Mesothelial cell of epicardium (in vitro differentiated cells): ENCODE measurements around the gene KCNH1. TPM values are rescaled to one million over a fixed set of nuclear protein-coding genes. Genes with fewer than 3 reads are reported as not detected.

Source experiments
- DNase-seq, 2 experiments: peaks; one replicate each; pipeline ENCODE4 v3.0.0; 2021; ENCODE audit warnings: low spot score in 2 of 2; ENCODE audit not compliant: unreplicated experiment in 2 of 2
- H3K27ac Mint-ChIP-seq: 2 replicates; pipeline ENCODE4 v1.8.0; 2021; ENCODE audit warnings: mixed read lengths
- H3K27me3 Mint-ChIP-seq: 2 replicates; pipeline ENCODE4 v1.8.0; 2021; ENCODE audit warnings: low read depth, mixed read lengths
- H3K36me3 Mint-ChIP-seq: 2 replicates; pipeline ENCODE4 v1.8.0; 2021; ENCODE audit warnings: mixed read lengths
- H3K4me1 Mint-ChIP-seq: 2 replicates; pipeline ENCODE4 v1.8.0; 2021; ENCODE audit warnings: mixed read lengths
- H3K4me3 Mint-ChIP-seq: 2 replicates; pipeline ENCODE4 v1.8.0; 2021; ENCODE audit warnings: mild to moderate bottlenecking, moderate library complexity, mixed read lengths
- H3K9me3 Mint-ChIP-seq: 2 replicates; pipeline ENCODE4 v1.8.0; 2021; ENCODE audit warnings: mixed read lengths
- CTCF ChIP-seq: fragments of 200-600 bp; sonication (generic); IDR thresholded peaks from one replicate; pipeline ENCODE4 v1.5.0; 2021; ENCODE audit warnings: antibody characterized with exemption; ENCODE audit not compliant: unreplicated experiment
- total RNA-seq: library from RNA; stranded (reverse); gene quantifications from 3 replicates; pipeline ENCODE4 v1.2.1, GENCODE V29; 2021

The KCNH1 gene
- total RNA-seq, 1 donor from 2014 or later, result 0.34 TPM

DNA sequence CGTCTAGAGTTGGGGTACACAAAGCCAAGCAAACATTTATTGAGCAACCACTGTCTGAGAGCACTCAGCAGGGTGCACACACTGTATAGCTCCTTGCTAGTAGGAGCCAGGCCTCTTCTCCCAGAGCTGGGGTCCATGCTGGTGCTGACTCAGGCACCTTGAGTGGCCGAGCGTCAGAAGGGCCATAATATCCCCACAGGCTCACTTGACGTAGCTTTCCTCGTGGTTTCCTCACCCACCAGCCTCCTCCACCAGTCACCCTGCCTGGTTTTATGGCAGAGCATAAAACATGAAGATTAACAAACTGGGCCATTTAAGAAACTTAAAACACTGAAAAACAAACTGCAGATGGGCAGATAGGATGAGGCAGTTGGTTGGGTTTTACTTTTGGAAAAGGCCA lies 443.7 kb downstream of the KCNH1 start:
- DNase-seq, result no peak
- no peak overlapping the region for H3K27ac Mint-ChIP-seq
- no peak for TF ChIP-seq CTCF
- H3K27me3 Mint-ChIP-seq, result peaks cover 18% of the 10 kb centered on the region
- H3K36me3 Mint-ChIP-seq, result no peaks in the 10 kb centered on the region
- H3K4me1 Mint-ChIP-seq, result peaks cover 9% of the 10 kb centered on the region
- H3K4me3 Mint-ChIP-seq, result no peak overlapping the region
- peaks cover 3% of the 10 kb centered on the region for H3K9me3 Mint-ChIP-seq

DNA sequence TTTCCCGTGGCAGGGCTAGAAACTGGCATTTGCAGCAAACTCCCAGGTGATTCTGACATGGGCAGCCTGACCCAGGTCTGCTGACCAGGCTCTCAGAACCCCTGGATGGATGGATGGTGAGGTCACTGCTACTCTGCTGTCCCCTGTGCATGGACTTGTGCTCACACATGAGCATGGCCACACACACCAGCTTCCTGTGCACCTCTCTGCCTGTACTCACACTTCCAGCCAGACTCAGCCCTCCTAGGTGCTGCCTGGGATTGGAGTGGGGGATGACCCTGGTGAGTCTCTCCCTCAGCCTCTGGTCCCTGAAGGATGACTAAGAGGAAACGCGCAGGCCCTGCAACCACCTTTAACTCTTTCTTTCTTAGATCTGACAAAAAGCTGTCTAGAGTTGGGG lies 444.1 kb downstream of the KCNH1 start:
- TF ChIP-seq CTCF, result no peak
- Mint-ChIP-seq H3K27me3 (peaks cover 17% of the 10 kb centered on the region), H3K9me3 (peaks cover 3% of the 10 kb centered on the region), H3K4me3 (no peak overlapping the region), H3K27ac (no peak overlapping the region), H3K4me1 (peaks cover 9% of the 10 kb centered on the region), H3K36me3 (no peaks in the 10 kb centered on the region)
- no peak for DNase-seq

DNA sequence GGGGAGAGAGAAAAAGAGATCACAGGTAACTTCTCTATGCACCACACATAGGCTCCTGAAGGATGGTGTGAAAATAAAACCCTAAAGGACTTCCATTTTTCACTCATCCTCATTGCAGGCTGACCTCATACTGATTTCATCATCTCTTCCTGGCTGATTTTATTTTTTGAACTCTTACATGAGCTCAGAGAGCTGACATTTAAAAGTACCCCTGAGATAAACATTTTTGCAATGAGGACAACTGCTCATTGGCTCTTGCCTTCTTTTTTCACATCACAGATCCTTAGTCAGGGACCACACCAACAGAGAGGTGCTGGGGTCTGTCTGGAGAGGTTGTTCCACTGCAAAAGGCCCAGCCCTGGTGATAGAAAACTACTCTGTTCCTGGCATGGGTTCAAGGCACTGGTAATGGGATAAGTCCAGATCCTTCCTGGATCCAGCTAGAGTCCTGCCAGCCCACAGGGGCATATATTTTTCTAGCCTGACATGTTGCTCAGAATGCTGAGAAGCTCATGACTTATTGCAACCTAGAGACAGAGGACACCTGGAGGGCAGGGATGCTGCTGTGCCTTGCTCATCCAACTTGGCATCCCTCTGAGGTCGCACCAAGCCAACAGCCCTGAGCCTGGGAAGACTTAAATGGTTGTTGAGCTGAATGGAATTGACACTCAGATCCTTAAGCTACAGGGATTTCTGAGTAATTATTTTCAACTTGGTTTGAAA lies 445.3 kb downstream of the KCNH1 start:
- no peak overlapping the region for H3K27ac Mint-ChIP-seq
- no peak for DNase-seq
- peaks cover 10% of the 10 kb centered on the region for H3K27me3 Mint-ChIP-seq
- TF ChIP-seq CTCF, result no peak
- H3K9me3 Mint-ChIP-seq, result peaks cover 3% of the 10 kb centered on the region
- H3K36me3 Mint-ChIP-seq, result peaks cover 5% of the 10 kb centered on the region
- peaks cover 9% of the 10 kb centered on the region for H3K4me1 Mint-ChIP-seq
- H3K4me3 Mint-ChIP-seq, result no peak overlapping the region

- Mint-ChIP-seq H3K36me3 (peaks cover 5% of the 10 kb centered on the region), H3K27ac (no peak overlapping the region), H3K9me3 (peaks cover 3% of the 10 kb centered on the region), H3K27me3 (peaks cover 2% of the 10 kb centered on the region), H3K4me3 (no peak overlapping the region), H3K4me1 (peaks cover 9% of the 10 kb centered on the region)
- TF ChIP-seq CTCF, result no peak
- no peak for DNase-seq
Measured at GRCh38 chr1:210687582-210688279, 446.2 kb downstream of the KCNH1 start.

GRCh38 chr1:210686841-210687240 lies 447.1 kb downstream of the KCNH1 start:
- no peak for DNase-seq
- H3K4me3 Mint-ChIP-seq, result no peak overlapping the region
- H3K27me3 Mint-ChIP-seq, result peaks cover 2% of the 10 kb centered on the region
- TF ChIP-seq CTCF, result no peak
- H3K4me1 Mint-ChIP-seq, result peaks cover 9% of the 10 kb centered on the region
- H3K27ac Mint-ChIP-seq, result peak overlapping the region; percentile 61
- H3K9me3 Mint-ChIP-seq, result no peaks in the 10 kb centered on the region
- H3K36me3 Mint-ChIP-seq, result peaks cover 5% of the 10 kb centered on the region
